SK-N-MC (cell line): ENCODE results near the gene SHOC1.

ENCODE experiments used
- EZH2 ChIP-seq: fragments of 200-600 bp; sonication (generic); IDR thresholded peaks from one replicate; pipeline ENCODE4 v1.6.1; 2017; ENCODE audit warnings: antibody characterized with exemption
- POLR2AphosphoS5 ChIP-seq: IDR thresholded peaks from 2 replicates; pipeline ENCODE4 v1.6.1; 2012; ENCODE audit warnings: mild to moderate bottlenecking, low read depth, low read length, borderline replicate concordance

- TF ChIP-seq EZH2: no peak
- TF ChIP-seq POLR2AphosphoS5: no peak
Observed at GRCh38 chr9:111766066-111766465, 28.7 kb downstream of the SHOC1 start.
